ENCODE data around the gene MAGEF1.
A peak's percentile ranks its signal among the peaks of the same experiment; 100 is the strongest.

Gene MAGEF1

DNA sequence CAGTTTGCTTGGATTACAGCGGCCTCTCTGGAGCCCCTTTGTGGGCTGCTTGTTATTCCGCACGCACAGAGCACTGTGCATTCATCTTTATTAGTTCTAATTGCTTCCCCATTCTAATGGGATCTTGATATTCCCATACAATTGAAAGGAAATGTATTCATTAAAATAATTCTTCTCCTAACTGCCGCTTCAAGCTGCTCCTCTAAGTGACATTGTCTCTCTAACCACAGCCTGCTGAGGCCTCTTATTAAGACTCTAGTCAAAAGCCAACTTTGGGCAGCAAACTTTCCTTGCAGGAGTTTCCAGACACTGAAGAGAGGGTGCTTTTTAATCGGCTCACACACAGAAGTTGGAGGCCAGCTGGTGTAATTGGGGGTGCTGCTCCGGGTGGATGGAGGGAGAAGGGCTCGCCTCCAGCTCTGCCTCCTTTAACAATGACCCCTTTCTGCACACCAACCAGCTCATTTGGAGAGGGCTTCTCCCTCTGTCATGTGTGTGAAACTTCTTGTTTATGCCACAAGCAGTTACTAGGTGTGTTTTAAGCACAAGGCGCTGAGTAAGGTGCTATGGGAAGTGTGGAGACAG, 5.6 kb upstream of the MAGEF1 start:
- H3K27me3 Mint-ChIP-seq = peaks cover 2% of the 10 kb centered on the region
- no peak overlapping the region for H3K4me3 Mint-ChIP-seq
- H3K4me1 Mint-ChIP-seq = peaks cover 3% of the 10 kb centered on the region
- H3K9me3 Mint-ChIP-seq = no peaks in the 10 kb centered on the region
- no peak overlapping the region for H3K27ac Mint-ChIP-seq
- ATAC-seq = no peak
- H3K36me3 Mint-ChIP-seq (ENCODE audit: low read depth) = no peaks in the 10 kb centered on the region
- DNase-seq = no peak

DNA sequence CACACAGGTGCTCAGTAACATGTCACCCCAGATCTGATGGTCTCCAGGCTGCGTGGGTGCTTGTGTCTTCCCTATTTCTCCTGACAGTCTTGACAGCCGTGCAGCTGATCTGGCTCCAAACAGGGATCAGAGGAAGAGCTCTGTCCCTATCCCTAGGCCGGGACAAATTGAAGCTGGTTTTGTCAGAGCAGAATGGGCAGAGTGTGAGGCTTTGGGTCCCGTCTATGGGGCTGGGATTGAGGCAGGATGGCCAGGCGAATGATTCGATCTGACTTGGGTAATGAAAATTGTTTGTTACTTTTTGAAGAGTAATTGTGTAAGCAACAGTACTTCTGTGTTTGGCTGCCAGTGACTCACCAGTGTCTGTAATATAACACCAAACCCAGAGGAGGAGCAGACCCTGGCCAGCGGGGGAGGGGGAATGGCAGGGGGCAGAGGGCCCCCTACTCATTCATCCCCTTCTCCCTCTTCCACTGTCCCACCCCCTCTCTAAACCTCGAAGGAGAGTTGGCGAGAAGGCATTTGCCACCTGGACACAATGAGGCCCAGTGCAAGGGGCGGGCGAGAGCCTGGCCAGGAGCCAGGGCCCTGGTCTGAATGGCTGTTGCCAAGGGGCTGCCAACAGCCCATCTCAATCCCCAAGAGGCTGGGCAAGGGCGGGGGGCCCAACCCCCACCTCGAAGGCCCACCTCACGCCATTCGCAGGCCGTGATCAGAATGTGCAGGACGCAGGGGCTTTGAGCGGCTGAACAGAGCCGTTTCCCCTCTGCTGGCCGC, 4.9 kb upstream of the MAGEF1 start:
- H3K27ac Mint-ChIP-seq = no peak overlapping the region

GRCh38 chr3:184715943-184716621, 4.2 kb upstream of the MAGEF1 start:
- H3K27ac Mint-ChIP-seq = no peak overlapping the region
- DNase-seq = no peak
- no peak overlapping the region for H3K4me3 Mint-ChIP-seq
- no peak for ATAC-seq
- peaks cover 2% of the 10 kb centered on the region for H3K27me3 Mint-ChIP-seq
- H3K4me1 Mint-ChIP-seq = peaks cover 12% of the 10 kb centered on the region
- no peaks in the 10 kb centered on the region for H3K9me3 Mint-ChIP-seq
- no peaks in the 10 kb centered on the region for H3K36me3 Mint-ChIP-seq (ENCODE audit: low read depth)

More for the DNA sequence above, 4.9 kb upstream of the MAGEF1 start:
- no peak for DNase-seq
- H3K4me1 Mint-ChIP-seq = peaks cover 8% of the 10 kb centered on the region
- peaks cover 2% of the 10 kb centered on the region for H3K27me3 Mint-ChIP-seq
- ATAC-seq = no peak
- no peak overlapping the region for H3K4me3 Mint-ChIP-seq
- no peaks in the 10 kb centered on the region for H3K9me3 Mint-ChIP-seq
- H3K36me3 Mint-ChIP-seq (ENCODE audit: low read depth) = no peaks in the 10 kb centered on the region

GRCh38 chr3:184713521-184713920, 1.7 kb upstream of the MAGEF1 start:
- no peak overlapping the region for H3K27ac Mint-ChIP-seq
- H3K4me1 Mint-ChIP-seq = peaks cover 27% of the 10 kb centered on the region
- H3K36me3 Mint-ChIP-seq (ENCODE audit: low read depth) = peaks cover 18% of the 10 kb centered on the region
- no peak for ATAC-seq
- no peak for DNase-seq
- H3K27me3 Mint-ChIP-seq = peaks cover 2% of the 10 kb centered on the region
- no peak overlapping the region for H3K4me3 Mint-ChIP-seq
- no peaks in the 10 kb centered on the region for H3K9me3 Mint-ChIP-seq

- DNase-seq = no peak
- Mint-ChIP-seq H3K4me3 (peak overlapping the region; percentile 90), H3K36me3 (ENCODE audit: low read depth) (peaks cover 22% of the 10 kb centered on the region), H3K27ac (no peak overlapping the region), H3K9me3 (no peaks in the 10 kb centered on the region), H3K27me3 (peaks cover 2% of the 10 kb centered on the region), H3K4me1 (peaks cover 27% of the 10 kb centered on the region)
- ATAC-seq = no peak
These were observed 1.1 kb upstream of the MAGEF1 start for GRCh38 chr3:184713040-184713355.

GRCh38 chr3:184712248-184713039, 580 bp upstream of the MAGEF1 start:
- peaks cover 29% of the 10 kb centered on the region for H3K4me1 Mint-ChIP-seq
- peaks cover 3% of the 10 kb centered on the region for H3K9me3 Mint-ChIP-seq
- H3K4me3 Mint-ChIP-seq = peak overlapping the region; percentile 90
- peak overlapping the region; percentile 63 for H3K27ac Mint-ChIP-seq
- DNase-seq = no peak
- H3K27me3 Mint-ChIP-seq = peaks cover 2% of the 10 kb centered on the region
- peaks cover 25% of the 10 kb centered on the region for H3K36me3 Mint-ChIP-seq (ENCODE audit: low read depth)
- peak; percentile 47 for ATAC-seq

- ATAC-seq = peak; percentile 31
- Mint-ChIP-seq H3K27ac (peak overlapping the region; percentile 91), H3K27me3 (peaks cover 2% of the 10 kb centered on the region), H3K4me1 (peaks cover 35% of the 10 kb centered on the region), H3K9me3 (peaks cover 9% of the 10 kb centered on the region), H3K4me3 (peak overlapping the region; percentile 90), H3K36me3 (ENCODE audit: low read depth) (peaks cover 35% of the 10 kb centered on the region)
- peak; percentile 29 for DNase-seq
These were observed 883 bp downstream of the MAGEF1 start for GRCh38 chr3:184710870-184711492.

DNA sequence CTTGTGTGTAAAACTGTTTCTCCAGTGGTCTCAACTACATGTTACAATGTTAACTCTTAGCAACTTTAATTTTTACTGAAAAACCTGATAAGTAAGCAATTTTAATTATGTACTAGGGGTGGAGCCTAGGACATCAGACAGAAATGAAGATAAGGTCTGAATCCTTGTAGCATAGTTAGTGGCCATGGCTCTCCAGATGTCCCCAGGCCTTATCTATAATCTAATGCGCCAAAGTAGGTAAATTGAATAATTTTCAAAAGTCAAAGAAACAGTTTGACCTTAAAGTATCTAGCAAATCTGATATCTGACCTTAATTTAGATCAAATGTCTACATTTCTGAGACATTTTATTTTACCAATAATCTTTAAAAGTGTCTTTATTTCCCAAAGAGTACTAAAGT, 8.2 kb downstream of the MAGEF1 start:
- peaks cover 9% of the 10 kb centered on the region for H3K9me3 Mint-ChIP-seq
- no peaks in the 10 kb centered on the region for H3K27me3 Mint-ChIP-seq
- H3K27ac Mint-ChIP-seq = no peak overlapping the region
- ATAC-seq = no peak
- DNase-seq = no peak
- no peak overlapping the region for H3K4me3 Mint-ChIP-seq
- H3K4me1 Mint-ChIP-seq = peaks cover 7% of the 10 kb centered on the region
- H3K36me3 Mint-ChIP-seq (ENCODE audit: low read depth) = peaks cover 20% of the 10 kb centered on the region

DNA sequence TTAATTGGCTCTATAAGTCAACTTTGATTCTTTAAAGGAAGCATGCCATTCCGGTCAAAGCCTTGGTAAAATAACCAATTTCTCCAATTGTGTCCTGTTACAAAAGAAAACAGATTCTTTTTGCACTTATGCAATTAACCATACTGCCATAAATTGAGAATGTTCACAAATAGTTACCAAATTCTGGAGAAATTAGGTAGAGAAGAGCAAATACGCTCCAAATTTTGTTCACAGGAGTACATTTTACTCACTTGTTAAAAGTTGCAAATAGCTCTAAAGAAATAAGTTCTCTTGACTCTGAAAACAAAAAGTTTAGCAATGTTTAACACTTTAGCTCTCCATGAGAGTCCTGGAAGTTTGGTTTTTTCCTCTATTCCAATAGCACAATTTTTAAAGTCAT, 11.1 kb downstream of the MAGEF1 start:
- Mint-ChIP-seq H3K36me3 (ENCODE audit: low read depth) (peaks cover 3% of the 10 kb centered on the region), H3K4me1 (no peaks in the 10 kb centered on the region), H3K27ac (no peak overlapping the region), H3K9me3 (no peaks in the 10 kb centered on the region), H3K4me3 (no peak overlapping the region), H3K27me3 (no peaks in the 10 kb centered on the region)
- ATAC-seq (no peak), DNase-seq (no peak)

GRCh38 chr3:184697845-184698244, 14.0 kb downstream of the MAGEF1 start:
- no peak for DNase-seq
- no peak for ATAC-seq
- H3K9me3 Mint-ChIP-seq = no peaks in the 10 kb centered on the region
- H3K27me3 Mint-ChIP-seq = no peaks in the 10 kb centered on the region
- H3K36me3 Mint-ChIP-seq (ENCODE audit: low read depth) = peaks cover 3% of the 10 kb centered on the region
- H3K4me3 Mint-ChIP-seq = no peak overlapping the region
- no peak overlapping the region for H3K27ac Mint-ChIP-seq
- no peaks in the 10 kb centered on the region for H3K4me1 Mint-ChIP-seq

DNA sequence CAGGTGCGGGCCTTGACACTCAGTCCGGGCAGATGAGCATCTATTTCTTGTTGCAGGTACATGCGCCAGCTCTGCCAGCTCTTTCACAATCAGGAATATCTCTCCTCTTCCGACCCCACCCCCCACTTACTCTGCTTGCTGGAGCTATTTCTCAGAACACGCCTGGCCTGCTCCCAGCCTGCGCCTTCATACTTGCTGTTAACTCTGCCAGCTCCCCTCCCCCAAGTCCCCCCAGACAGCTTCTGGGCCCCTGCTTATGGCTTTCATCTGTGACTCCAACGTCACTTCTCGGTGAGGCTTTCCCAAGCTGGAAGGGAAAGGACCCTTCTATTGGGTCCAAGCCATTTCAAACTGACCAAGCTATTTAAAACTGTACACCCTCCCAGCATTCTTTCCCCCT, 15.2 kb downstream of the MAGEF1 start:
- H3K27me3 Mint-ChIP-seq = no peaks in the 10 kb centered on the region
- H3K4me3 Mint-ChIP-seq = no peak overlapping the region
- ATAC-seq (no peak), DNase-seq (no peak)
- peaks cover under 1% of the 10 kb centered on the region for H3K4me1 Mint-ChIP-seq
- no peak overlapping the region for H3K27ac Mint-ChIP-seq
- H3K9me3 Mint-ChIP-seq = no peaks in the 10 kb centered on the region
- no peaks in the 10 kb centered on the region for H3K36me3 Mint-ChIP-seq (ENCODE audit: low read depth)

- Mint-ChIP-seq H3K9me3 (no peaks in the 10 kb centered on the region), H3K27ac (no peak overlapping the region), H3K4me1 (peaks cover 4% of the 10 kb centered on the region), H3K27me3 (no peaks in the 10 kb centered on the region), H3K36me3 (ENCODE audit: low read depth) (no peaks in the 10 kb centered on the region), H3K4me3 (no peak overlapping the region)
- DNase-seq (no peak), ATAC-seq (no peak)
These were observed 17.1 kb downstream of the MAGEF1 start for GRCh38 chr3:184694716-184695115.

DNA sequence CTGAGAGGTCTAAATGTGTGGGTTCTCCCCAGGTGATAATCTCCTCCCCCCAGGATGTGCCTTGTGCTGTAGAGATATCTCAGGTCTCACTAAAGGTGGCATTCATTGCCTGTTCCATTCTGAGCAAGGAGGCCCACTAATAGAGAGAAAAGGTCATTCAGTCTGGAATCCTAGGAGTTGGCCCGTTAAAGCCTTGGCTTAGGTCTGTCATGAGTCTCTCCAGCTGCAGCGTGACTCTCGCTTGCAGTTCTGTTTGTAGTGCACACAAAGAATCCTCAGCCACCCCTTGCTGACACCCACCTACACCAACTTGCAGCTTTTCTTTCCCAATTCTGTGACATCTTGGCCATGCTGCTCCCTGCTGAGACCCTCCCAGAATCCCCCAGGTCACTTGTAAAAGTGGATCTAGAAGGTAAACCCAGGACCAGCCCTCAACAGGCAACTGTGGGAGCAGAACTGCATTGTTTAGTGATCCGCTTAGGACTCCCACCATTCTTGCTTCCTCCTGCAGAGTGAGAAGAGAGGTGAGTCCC, 17.7 kb downstream of the MAGEF1 start:
- Mint-ChIP-seq H3K9me3 (no peaks in the 10 kb centered on the region), H3K4me1 (peaks cover 4% of the 10 kb centered on the region), H3K27ac (no peak overlapping the region), H3K36me3 (ENCODE audit: low read depth) (no peaks in the 10 kb centered on the region), H3K27me3 (no peaks in the 10 kb centered on the region), H3K4me3 (no peak overlapping the region)
- DNase-seq (no peak), ATAC-seq (no peak)

Data from activated naive CD8-positive, alpha-beta T cell treated with anti-CD3 and anti-CD28 coated beads, Interleukin-2, amount 50 U/mL, for 24 hours (primary cell).